HepG2 (cell line): ENCODE results near the gene BIVM.

Experiments
- CTCF ChIP-seq: sonication (generic); formaldehyde crosslinking; IDR thresholded peaks from 2 replicates; pipeline ENCODE4 v1.5.0; 2020; ENCODE audit warnings: mild to moderate bottlenecking, missing genetic modification reagents, moderate library complexity
- EP300 ChIP-seq, 3 experiments: sonication (generic) in 1 of 3; formaldehyde crosslinking in 1 of 3; IDR thresholded peaks; 2 replicates each; pipeline versions ENCODE4 v1.5.1 to v1.6.1; 2011 to 2020; ENCODE audit warnings: low read depth in 2 of 3, low read length in 2 of 3, borderline replicate concordance in 1 of 3, improper control_type of control experiment in 1 of 3, mild to moderate bottlenecking in 1 of 3, missing genetic modification reagents in 1 of 3, moderate library complexity in 1 of 3
- NBN ChIP-seq: fragments of 450-650 bp; conservative IDR thresholded peaks from 2 replicates; pipeline ENCODE4 v1.6.1; 2017
- PHF5A ChIP-seq: IDR thresholded peaks from one replicate; pipeline ENCODE4 v1.6.1; 2018; ENCODE audit warnings: low read depth, missing genetic modification reagents; ENCODE audit not compliant: unreplicated experiment
- PREB ChIP-seq: sonication (generic); formaldehyde crosslinking; IDR thresholded peaks from 2 replicates; pipeline ENCODE4 v1.4.0; 2020; ENCODE audit warnings: missing genetic modification reagents
- RFX3 ChIP-seq: IDR thresholded peaks from 2 replicates; pipeline ENCODE4 v1.6.1; 2016; ENCODE audit warnings: missing biosample characterization, missing genetic modification reagents
- SIN3A ChIP-seq: IDR thresholded peaks from 2 replicates; pipeline ENCODE4 v1.6.1; 2011; ENCODE audit warnings: low read depth, mild to moderate bottlenecking, control low read depth, low read length, borderline replicate concordance
- SMC3 ChIP-seq: IDR thresholded peaks from 2 replicates; pipeline ENCODE4 v1.6.1; 2011; ENCODE audit warnings: low read length, improper control_type of control experiment
- TBP ChIP-seq: sonication (generic); formaldehyde crosslinking; IDR thresholded peaks from 2 replicates; pipeline ENCODE4 v1.5.0; 2020; ENCODE audit warnings: missing genetic modification reagents
- ZMYM3 ChIP-seq: sonication (generic); formaldehyde crosslinking; IDR thresholded peaks from 2 replicates; pipeline ENCODE4 v1.5.1; 2020; ENCODE audit warnings: mild to moderate bottlenecking, missing genetic modification reagents
- TF ChIP-seq, protein P1 (sequence below): sonication (generic); formaldehyde crosslinking; IDR thresholded peaks from 2 replicates; pipeline ENCODE4 v1.4.0; 2020; ENCODE audit warnings: mild to moderate bottlenecking, missing genetic modification reagents
- TF ChIP-seq, protein P2 (sequence below), 2 experiments: sonication (generic) in 1 of 2; formaldehyde crosslinking in 1 of 2; IDR thresholded peaks; 2 replicates each; pipeline versions ENCODE4 v1.5.1 to v1.6.1; 2011 to 2020; ENCODE audit warnings: borderline replicate concordance in 1 of 2, low read depth in 1 of 2, low read length in 1 of 2, mild to moderate bottlenecking in 1 of 2, missing genetic modification reagents in 1 of 2, moderate library complexity in 1 of 2

DNA sequence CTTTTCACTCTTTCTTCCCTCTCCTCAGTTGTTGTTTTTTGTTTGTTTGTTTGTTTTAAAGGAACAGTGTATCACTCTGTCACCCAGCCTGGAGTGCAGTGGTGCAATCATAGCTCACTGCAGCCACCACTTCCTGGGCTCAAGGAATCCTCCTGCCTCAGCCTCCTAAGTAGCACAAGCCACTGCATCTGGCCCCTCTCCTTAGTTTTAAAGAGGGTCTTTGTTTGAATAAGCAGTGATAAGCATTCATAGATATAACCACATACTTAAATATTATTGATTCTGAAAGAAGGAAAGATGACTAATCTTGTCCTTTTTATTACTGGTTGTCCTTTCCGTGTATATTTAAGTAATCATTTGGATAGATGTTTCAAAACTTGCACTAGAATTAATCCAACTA lies 73.6 kb downstream of the BIVM start:
- TF ChIP-seq PHF5A (CRISPR knock-in tag) (no peak), SIN3A (no peak), PREB (CRISPR knock-in tag) (no peak), RFX3 (CRISPR knock-in tag) (no peak), ZMYM3 (no peak), CTCF (CRISPR knock-in tag) (no peak), TBP (no peak), SMC3 (no peak), EP300 (IDR thresholded peaks at IDR 0.05; ENCODE audit: low read depth in 2 of 2, low read length in 2 of 2) (no peak), EP300 (CRISPR knock-in tag; IDR thresholded peaks at IDR 0.05; ENCODE audit: borderline replicate concordance) (no peak), NBN (no peak)
- TF ChIP-seq, protein P1, sequence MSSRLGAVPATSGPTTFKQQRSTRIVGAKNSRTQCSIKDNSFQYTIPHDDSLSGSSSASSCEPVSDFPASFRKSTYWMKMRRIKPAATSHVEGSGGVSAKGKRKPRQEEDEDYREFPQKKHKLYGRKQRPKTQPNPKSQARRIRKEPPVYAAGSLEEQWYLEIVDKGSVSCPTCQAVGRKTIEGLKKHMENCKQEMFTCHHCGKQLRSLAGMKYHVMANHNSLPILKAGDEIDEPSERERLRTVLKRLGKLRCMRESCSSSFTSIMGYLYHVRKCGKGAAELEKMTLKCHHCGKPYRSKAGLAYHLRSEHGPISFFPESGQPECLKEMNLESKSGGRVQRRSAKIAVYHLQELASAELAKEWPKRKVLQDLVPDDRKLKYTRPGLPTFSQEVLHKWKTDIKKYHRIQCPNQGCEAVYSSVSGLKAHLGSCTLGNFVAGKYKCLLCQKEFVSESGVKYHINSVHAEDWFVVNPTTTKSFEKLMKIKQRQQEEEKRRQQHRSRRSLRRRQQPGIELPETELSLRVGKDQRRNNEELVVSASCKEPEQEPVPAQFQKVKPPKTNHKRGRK (CRISPR knock-in tag) = no peak
- TF ChIP-seq, protein P2, sequence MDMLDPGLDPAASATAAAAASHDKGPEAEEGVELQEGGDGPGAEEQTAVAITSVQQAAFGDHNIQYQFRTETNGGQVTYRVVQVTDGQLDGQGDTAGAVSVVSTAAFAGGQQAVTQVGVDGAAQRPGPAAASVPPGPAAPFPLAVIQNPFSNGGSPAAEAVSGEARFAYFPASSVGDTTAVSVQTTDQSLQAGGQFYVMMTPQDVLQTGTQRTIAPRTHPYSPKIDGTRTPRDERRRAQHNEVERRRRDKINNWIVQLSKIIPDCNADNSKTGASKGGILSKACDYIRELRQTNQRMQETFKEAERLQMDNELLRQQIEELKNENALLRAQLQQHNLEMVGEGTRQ (IDR thresholded peaks at IDR 0.05; ENCODE audit: low read depth, low read length) = no peak
- TF ChIP-seq, protein P2 (CRISPR knock-in tag; IDR thresholded peaks at IDR 0.05; ENCODE audit: borderline replicate concordance) = no peak
